ENCODE results near the gene PTPRS. TPM values are rescaled to one million over a fixed set of nuclear protein-coding genes. Genes with fewer than 3 reads are reported as not detected.
A peak's percentile ranks its signal among the peaks of the same experiment; 100 is the strongest.

Gene PTPRS
- total RNA-seq, 2 experiments from 2014 or later, result 3.5 to 4.1 TPM

DNA sequence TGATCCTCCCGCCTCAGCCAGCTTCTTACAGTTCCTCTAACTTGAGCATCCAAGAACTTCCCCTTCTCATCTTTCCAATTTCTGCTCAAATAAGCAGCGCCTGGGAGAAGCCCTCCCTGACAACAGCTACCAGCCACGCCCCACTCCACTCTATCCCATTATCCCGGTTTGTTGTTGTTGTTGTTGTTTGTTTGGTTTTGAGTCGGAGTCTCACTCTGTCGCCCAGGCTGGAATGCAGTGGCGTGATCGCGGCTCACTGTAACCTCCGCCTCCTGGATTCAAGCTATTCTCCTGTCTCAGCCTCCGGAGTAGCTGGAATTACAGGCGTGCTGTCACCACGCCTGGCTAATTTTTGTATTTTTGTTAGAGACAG lies 822 bp upstream of the PTPRS start:
- Mint-ChIP-seq H3K27ac (no peak overlapping the region), H3K4me1 (peaks cover 14% of the 10 kb centered on the region), H3K27me3 (peaks cover 49% of the 10 kb centered on the region), H3K36me3 (no peaks in the 10 kb centered on the region), H3K4me3 (no peak overlapping the region), H3K9me3 (no peaks in the 10 kb centered on the region)
- no peak for DNase-seq

DNA sequence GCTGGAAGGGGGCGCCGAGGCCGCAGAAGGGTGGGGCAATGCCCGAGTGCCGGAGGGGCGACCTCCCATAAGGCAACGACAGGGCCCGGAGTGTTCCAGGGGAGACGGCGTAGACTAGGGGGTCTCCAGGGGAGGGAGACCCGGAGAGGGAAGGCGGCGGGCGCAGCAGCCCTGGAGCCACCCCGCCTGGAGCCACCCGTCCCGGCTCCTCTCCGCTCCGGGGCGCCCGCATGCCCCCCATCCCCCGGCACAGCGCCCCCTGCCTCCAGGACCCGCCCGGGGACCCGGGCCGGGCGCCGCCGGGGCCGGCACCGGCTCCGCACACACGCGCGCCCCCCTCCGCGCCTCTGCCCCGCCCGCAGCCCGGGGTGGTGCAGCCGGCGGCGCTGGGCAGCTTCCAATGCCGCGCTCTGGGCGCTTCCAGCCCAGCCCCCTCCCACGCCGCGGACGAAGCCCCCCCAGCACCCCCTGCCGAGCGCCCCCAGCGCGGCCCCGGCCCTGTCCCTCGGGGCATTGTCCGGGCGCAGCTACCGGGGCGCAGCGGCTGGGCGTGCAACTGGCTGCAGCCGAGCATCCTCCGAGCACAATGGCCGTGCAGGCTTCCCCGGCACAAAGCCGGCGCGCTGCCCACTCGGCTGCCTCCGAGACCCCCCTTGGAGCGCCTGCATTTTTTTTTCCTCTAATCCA lies 519 bp downstream of the PTPRS start:
- Mint-ChIP-seq H3K36me3 (no peaks in the 10 kb centered on the region), H3K9me3 (no peaks in the 10 kb centered on the region), H3K4me3 (peak overlapping the region; percentile 67), H3K4me1 (peaks cover 16% of the 10 kb centered on the region), H3K27ac (no peak overlapping the region), H3K27me3 (peaks cover 62% of the 10 kb centered on the region)
- peak; percentile 30 for DNase-seq

DNA sequence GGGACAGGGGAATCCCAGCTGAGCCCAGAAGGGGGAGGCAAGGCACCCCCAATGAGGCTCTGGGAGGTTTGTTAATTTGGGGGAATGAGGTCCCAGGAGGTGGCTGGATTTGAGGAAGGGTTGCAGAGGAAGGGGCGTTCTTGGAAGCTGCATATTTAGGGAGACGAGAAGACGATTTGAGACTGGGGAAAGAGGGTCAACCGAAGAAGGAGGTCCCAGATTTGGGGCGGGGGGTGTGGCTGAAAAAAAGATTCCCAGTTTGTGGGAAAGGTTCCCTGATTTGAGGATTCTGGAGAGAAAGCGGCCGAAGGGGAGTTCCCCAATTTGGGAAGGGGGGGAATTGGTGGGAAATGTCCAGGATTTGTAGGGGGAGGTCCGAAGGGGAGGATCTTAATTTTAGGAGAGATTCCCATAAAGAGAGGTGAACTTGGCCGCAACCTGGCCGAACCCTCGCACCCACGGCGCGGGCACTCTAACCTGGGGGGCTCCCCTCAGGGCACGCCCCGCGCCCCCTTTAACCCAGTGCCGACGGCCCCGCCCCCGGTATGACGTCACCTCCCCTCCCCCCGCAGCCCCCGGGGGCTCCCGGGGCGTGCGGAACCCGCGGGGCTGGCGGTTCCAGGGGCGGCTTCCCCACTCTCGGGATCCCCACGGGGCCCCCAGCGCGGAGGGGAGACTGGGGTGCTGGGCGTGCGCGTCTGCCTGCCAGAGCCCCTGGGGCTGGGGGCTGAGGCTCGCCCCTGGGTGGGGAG lies 1.2 kb downstream of the PTPRS start:
- Mint-ChIP-seq H3K27me3 (peaks cover 65% of the 10 kb centered on the region), H3K9me3 (no peaks in the 10 kb centered on the region)
- DNase-seq, result no peak

DNA sequence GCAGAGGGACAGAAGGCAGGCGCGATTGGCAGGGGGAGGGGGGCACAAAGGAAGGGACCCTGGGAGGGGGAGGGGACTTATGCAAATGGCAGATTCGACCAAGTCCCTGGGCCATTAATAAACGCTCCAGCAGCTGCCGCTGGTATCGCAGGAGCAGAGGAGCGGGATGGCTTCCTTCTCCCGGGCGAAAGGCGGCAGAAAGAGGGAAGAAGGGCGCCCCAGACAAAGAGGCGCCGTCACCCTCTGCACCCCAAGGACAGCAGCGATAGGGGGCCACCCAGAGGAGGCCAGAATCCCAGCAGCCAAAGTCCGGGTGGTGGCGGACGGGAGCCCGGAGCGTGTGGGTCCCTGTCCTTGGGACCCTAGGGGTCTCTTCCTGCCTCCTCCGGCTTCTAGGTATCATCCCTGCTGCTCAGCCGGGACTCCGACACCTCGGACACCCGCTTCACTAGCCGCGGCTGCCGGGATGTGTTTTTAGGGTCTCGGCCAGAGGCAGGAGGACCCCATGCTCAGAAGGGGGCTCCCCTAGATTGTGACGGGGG lies 1.9 kb downstream of the PTPRS start:
- Mint-ChIP-seq H3K36me3 (no peaks in the 10 kb centered on the region), H3K9me3 (no peaks in the 10 kb centered on the region), H3K27me3 (peaks cover 71% of the 10 kb centered on the region), H3K4me1 (peaks cover 16% of the 10 kb centered on the region), H3K4me3 (peak overlapping the region; percentile 74), H3K27ac (peak overlapping the region; percentile 20)
- DNase-seq, result no peak

More for the DNA sequence above, 1.2 kb downstream of the PTPRS start:
- H3K36me3 Mint-ChIP-seq, result no peaks in the 10 kb centered on the region
- H3K4me1 Mint-ChIP-seq, result peaks cover 16% of the 10 kb centered on the region
- H3K27ac Mint-ChIP-seq, result no peak overlapping the region
- H3K4me3 Mint-ChIP-seq, result peak overlapping the region; percentile 74

DNA sequence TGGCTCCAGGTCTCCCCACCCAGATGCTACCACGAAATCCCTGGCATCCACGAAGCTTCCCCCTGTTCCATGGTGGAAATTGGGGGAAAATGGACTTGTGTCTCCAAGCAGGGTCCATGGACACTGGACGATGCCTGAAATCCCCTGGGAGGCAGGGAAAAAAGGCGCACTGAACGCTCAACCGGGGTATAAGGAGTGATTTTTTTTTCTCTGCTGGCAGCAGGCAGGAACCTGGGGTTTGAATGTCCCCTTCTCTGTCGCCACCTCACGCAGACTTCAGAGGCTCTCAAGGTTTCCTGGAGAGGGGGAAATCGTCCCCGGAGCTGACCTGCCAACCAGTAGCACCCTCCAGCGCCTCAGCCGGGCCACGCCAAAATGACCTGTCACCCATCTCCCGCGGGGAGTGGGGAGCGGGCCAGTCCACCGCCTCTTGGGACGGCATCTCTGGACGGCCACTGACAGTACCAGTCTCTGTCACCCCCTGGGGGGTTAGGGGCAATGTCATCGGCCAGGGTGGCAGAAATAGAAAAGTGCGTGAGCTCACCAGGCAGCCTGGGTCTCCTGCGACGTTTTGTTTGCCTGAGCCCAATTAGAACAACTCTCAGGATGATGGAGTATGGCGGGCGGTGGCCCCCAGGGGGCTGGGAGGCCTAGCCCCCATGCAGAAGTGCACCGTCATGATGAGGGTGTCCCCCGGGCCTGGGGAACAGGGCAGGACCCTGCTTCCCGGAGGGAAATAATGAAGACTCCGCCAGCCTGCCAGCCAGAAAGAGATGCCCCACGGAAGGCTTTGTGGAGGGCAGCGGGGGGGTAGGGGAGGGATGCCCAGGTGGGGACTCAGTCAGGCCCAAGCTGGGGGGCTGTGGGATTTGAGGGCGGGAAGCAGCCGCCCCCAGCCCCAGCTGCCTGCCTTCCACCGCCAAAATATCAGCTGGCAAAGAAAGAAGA lies 2.6 kb downstream of the PTPRS start:
- no peak for DNase-seq
- H3K4me1 Mint-ChIP-seq, result peaks cover 16% of the 10 kb centered on the region
- no peak overlapping the region for H3K4me3 Mint-ChIP-seq
- H3K27me3 Mint-ChIP-seq, result peaks cover 75% of the 10 kb centered on the region
- no peaks in the 10 kb centered on the region for H3K9me3 Mint-ChIP-seq
- H3K27ac Mint-ChIP-seq, result no peak overlapping the region
- H3K36me3 Mint-ChIP-seq, result no peaks in the 10 kb centered on the region

DNA sequence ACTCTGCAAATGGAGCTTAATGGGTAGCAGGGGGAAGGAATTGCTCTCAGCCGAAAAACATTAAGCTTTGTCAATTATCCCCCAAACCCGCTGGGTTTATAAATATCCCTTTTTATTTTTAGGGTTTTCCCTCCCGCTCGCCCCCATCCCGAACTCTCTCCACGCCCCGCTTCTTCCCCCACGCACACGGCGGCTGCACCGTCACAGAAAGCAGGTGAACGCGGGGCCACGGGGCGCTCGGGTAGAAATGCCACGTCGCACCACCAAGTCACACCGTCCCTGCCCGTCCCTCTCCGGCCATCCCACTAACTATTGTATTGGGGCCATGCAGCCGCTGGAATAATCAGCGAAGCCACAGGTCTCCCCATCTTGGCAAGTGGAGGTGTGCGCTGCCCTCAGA lies 3.5 kb downstream of the PTPRS start:
- Mint-ChIP-seq H3K4me1 (peaks cover 16% of the 10 kb centered on the region), H3K9me3 (no peaks in the 10 kb centered on the region), H3K27ac (no peak overlapping the region), H3K4me3 (no peak overlapping the region), H3K27me3 (peaks cover 76% of the 10 kb centered on the region), H3K36me3 (no peaks in the 10 kb centered on the region)
- DNase-seq, result no peak

DNA sequence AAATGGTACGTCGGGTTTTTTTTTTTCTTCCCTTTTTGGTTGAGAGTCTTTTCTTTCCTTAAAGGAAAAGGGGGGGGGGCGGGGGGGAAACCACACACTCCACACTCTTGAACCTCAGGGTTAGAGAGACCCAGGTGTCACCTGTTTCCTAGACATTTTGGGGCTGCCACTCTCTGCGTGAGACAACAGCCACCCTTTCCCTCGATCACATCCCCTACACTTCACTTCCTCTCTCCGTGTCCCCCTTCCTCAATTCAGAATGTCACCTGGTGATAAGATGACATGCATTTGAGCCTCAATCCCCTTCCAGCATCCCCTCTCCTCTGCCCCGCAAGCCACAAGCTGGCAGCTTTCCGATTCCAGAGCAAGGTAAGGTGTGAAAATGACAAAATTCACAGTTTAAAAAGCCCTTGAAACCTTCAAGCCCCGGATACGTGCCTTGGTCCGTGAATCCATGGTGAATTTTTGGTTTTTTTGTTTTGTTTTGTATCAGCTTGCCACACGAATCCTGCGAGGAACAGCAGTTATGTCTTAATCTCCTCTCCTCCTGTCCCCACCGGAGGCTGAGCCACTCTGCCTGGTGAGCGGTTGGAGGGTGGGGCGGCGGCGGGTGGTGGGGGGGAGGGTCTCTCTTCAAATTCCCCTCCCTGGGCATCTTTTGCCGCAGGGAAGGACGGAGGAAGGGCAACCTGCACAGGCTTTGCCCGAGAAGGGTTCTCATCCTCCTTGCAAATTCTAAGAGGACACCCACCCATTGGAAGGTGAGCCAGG lies 4.2 kb downstream of the PTPRS start:
- H3K27ac Mint-ChIP-seq, result no peak overlapping the region
- H3K27me3 Mint-ChIP-seq, result peaks cover 76% of the 10 kb centered on the region
- H3K4me3 Mint-ChIP-seq, result no peak overlapping the region
- peaks cover 16% of the 10 kb centered on the region for H3K4me1 Mint-ChIP-seq
- no peaks in the 10 kb centered on the region for H3K9me3 Mint-ChIP-seq
- DNase-seq, result no peak
- no peaks in the 10 kb centered on the region for H3K36me3 Mint-ChIP-seq

DNA sequence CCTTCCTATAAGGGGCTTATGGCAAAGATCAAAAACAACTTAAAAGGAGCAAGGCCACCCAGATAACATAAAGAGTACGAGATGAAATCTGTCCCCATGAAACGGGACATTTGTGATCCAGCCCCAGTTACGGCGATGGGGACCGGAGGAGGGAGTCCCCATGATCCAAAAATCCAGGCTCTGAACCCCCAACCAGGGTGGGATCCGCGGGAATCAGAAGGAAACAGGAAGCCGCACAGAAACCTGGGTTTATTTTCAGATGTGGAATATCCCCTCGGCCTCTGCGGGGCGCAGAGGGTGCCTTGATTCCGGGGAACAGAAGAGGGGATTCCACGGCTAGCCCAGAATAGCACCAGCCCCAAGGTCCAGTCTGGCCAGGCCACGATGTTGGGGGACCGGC lies 5.0 kb downstream of the PTPRS start:
- Mint-ChIP-seq H3K27me3 (peaks cover 77% of the 10 kb centered on the region), H3K4me1 (peaks cover 14% of the 10 kb centered on the region), H3K9me3 (no peaks in the 10 kb centered on the region), H3K27ac (no peak overlapping the region), H3K36me3 (no peaks in the 10 kb centered on the region), H3K4me3 (no peak overlapping the region)
- DNase-seq, result no peak

DNA sequence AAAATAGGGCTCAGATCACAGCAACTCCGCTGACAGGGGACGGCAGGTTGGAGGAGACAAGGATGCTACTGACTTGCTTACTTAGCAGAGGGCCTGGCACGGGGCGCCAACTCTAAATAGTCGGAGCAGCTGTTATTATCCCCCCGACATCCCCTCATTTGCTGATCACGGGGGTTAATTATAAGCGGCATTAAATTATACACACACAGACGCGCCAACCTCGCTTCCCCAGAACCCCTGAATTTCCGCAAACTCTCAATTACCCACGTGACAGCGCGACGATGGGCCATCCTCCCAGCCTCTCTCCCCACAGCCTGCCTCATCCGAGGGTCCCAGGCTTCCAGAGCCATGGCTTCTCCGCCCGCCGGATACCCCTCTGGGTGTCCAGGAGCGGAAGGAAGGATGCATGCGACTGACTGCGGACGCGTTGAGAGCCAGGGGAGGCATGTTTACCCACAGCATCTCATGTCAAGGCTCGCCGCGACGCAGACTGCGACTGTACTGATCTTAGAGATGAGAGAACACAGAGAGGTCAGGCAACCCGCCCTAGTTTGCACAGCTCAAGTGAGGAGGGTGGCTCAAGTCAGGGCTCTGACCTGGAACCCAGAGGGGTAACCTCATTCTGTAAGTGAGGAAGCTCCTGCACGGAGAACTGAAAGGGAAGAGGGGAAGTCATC lies 5.7 kb downstream of the PTPRS start:
- Mint-ChIP-seq H3K27ac (no peak overlapping the region), H3K4me3 (no peak overlapping the region), H3K9me3 (no peaks in the 10 kb centered on the region), H3K36me3 (no peaks in the 10 kb centered on the region), H3K4me1 (peaks cover 14% of the 10 kb centered on the region), H3K27me3 (peaks cover 79% of the 10 kb centered on the region)
- no peak for DNase-seq

DNA sequence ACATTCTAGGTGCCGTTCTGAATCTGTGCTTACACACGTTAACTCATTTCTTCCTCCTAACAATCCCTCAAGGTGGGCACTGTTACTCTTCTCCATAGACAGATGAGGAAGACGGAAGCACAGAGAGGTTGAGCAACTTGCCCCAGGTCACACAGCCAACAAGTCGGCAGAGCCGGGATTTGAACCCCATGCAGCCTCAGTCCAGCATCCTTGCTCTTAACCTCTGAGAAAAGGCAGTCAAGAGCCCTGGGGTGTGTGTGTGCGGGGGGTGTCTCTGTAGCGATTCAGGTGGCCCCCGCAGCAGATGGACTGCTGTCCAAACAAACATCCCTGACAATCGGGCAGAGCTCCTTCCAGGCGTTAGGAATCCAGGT lies 6.3 kb downstream of the PTPRS start:
- peaks cover 14% of the 10 kb centered on the region for H3K4me1 Mint-ChIP-seq
- no peak overlapping the region for H3K27ac Mint-ChIP-seq
- DNase-seq, result no peak
- no peak overlapping the region for H3K4me3 Mint-ChIP-seq
- peaks cover 82% of the 10 kb centered on the region for H3K27me3 Mint-ChIP-seq
- no peaks in the 10 kb centered on the region for H3K9me3 Mint-ChIP-seq
- H3K36me3 Mint-ChIP-seq, result no peaks in the 10 kb centered on the region

DNA sequence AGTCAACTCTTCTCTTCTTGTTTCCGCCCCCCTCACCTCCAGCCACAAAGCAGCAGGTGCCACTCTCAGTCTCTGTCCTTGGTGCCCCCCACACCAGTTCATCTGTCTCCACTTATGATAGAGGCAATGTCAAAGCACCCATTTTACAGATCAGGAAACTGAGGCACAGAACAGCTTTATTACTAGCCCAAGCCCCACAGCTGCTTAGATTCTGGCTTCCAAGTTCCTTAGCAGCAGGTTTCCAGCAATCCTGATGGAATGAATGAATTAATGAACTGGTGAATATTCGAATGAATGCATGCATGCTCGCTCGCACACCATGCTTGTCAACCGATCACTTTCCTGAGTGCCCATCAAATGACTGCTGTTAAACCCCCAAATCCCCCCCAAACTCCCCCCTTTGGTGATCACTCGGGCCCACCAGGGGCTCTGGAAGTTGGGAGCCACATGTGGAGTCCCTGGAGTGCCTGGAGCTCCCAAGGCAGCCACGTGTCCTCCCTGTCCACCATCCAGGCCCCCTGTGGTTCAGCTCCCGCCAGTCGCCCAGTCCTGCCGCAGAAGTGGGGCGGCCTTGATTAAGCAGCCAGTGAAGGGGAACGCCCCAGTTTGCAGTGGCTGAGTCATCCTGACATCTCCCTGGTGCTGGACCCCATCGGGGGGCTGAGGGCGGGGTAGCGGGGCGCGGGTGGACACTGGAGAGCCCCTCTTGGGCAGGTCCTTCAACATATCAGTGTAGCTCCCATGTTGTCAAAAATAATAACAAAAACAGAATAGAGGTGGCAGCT lies 6.8 kb downstream of the PTPRS start:
- DNase-seq, result no peak
- H3K36me3 Mint-ChIP-seq, result no peaks in the 10 kb centered on the region
- H3K27me3 Mint-ChIP-seq, result peaks cover 82% of the 10 kb centered on the region
- no peak overlapping the region for H3K27ac Mint-ChIP-seq
- H3K4me3 Mint-ChIP-seq, result no peak overlapping the region
- H3K9me3 Mint-ChIP-seq, result no peaks in the 10 kb centered on the region
- peaks cover 9% of the 10 kb centered on the region for H3K4me1 Mint-ChIP-seq

DNA sequence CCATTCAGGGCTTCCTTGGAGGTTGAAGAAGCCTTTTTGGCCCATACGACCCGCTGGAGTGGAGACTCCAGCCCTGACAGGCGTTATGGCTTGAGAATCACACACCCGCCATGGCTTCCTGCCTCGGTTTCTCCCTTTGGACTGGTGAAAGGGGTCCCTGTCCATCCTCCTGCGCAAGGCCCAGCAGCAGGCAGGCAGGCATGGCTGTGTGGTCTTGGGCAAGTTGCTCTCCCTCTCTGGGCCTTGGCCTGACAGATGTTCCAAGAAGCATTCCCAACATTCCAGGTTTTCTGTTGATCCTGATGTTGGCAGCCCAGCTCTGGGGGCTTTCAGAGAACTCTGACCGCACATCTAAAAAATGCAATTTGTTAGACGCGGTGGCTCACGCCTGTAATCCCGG lies 8.1 kb downstream of the PTPRS start:
- Mint-ChIP-seq H3K9me3 (no peaks in the 10 kb centered on the region), H3K27me3 (peaks cover 76% of the 10 kb centered on the region), H3K4me1 (peaks cover 9% of the 10 kb centered on the region), H3K36me3 (no peaks in the 10 kb centered on the region), H3K27ac (no peak overlapping the region), H3K4me3 (no peak overlapping the region)
- no peak for DNase-seq

DNA sequence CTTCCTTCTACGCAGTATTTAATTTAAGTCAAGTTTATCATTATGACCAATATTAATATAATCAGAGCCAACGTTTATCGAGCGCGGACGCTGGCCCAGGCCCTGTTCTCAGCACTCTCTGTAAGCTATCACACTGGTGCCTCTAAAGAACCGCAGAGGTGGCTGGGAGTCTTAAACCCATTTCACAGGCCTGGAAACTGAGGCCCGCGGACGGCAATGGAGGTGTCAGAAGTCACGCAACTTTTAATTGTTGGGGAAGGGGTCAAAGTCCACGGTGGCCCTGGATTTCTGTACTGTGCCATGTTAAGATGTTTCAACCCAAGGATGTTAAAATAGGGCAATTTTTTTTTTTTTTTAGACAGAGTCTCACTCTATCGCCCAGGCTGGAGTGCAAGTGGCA lies 8.8 kb downstream of the PTPRS start:
- H3K4me3 Mint-ChIP-seq, result no peak overlapping the region
- no peaks in the 10 kb centered on the region for H3K9me3 Mint-ChIP-seq
- H3K27ac Mint-ChIP-seq, result no peak overlapping the region
- peaks cover 76% of the 10 kb centered on the region for H3K27me3 Mint-ChIP-seq
- no peaks in the 10 kb centered on the region for H3K36me3 Mint-ChIP-seq
- H3K4me1 Mint-ChIP-seq, result peaks cover 9% of the 10 kb centered on the region
- DNase-seq, result no peak
